Tibial nerve (tissue), 4 donors: ENCODE measurements around the gene NCBP2L. TPM values are rescaled to one million over a fixed set of nuclear protein-coding genes. Genes with fewer than 3 reads are reported as not detected.

Experiments used
- DNase-seq, 2 donors: peaks; one replicate each; pipeline ENCODE4 v3.0.0-alpha.2; 2019; ENCODE audit warnings: low spot score in 2 of 2
- H3K27ac ChIP-seq, 4 donors: fragments of 200-600 bp; sonication (generic) in 3 of 4; one replicate each; pipeline ENCODE4 v1.5.1; 2017 to 2019; ENCODE audit warnings: mild to moderate bottlenecking in 1 of 4
- H3K27me3 ChIP-seq, 2 donors: fragments of 200-600 bp; sonication (generic) in 1 of 2; one replicate each; pipeline versions ENCODE4 v1.5.1 to v1.6.0; 2017 to 2019
- H3K36me3 ChIP-seq, 3 donors: fragments of 200-600 bp; sonication (generic); one replicate each; pipeline ENCODE4 v1.5.1; 2018 to 2019
- H3K4me1 ChIP-seq, 4 donors: fragments of 200-600 bp; sonication (generic) in 3 of 4; one replicate each; pipeline ENCODE4 v1.5.1; 2017 to 2019
- H3K4me3 ChIP-seq, 4 donors: fragments of 200-600 bp; sonication (generic) in 3 of 4; one replicate each; pipeline ENCODE4 v1.5.1; 2017 to 2019; ENCODE audit warnings: mild to moderate bottlenecking in 1 of 4, moderate library complexity in 1 of 4
- H3K9me3 ChIP-seq, 4 donors: fragments of 200-600 bp; sonication (generic) in 3 of 4; one replicate each; pipeline ENCODE4 v1.5.1; 2017 to 2019
- EP300 ChIP-seq, 2 donors: sonication (generic); formaldehyde crosslinking; IDR thresholded peaks; one replicate each; pipeline ENCODE4 v1.6.1; 2017; ENCODE audit warnings: antibody characterized with exemption in 2 of 2, mild to moderate bottlenecking in 1 of 2
- POLR2A ChIP-seq, 2 donors: fragments of 450-650 bp; IDR thresholded peaks; one replicate each; pipeline ENCODE4 v1.6.1; 2017; ENCODE audit warnings: antibody characterized with exemption in 2 of 2, mild to moderate bottlenecking in 2 of 2, moderate library complexity in 2 of 2
- WGBS, 2 donors: methylation state at CpG; one replicate each; pipeline ENCODE4 v1.1.5; 2018; 5-methylcytosine and 5-hydroxymethylcytosine counted together
- total RNA-seq, 4 donors: library from RNA; depleted of rRNA; stranded (reverse); fragments of >200 nt; gene quantifications; one replicate each; pipeline ENCODE4 v1.1.0, GENCODE V29; 2016
- TF ChIP-seq, protein P1 (sequence below), 5 experiments: fragments of 200-600 bp in 3 of 5; fragments of 450-650 bp in 2 of 5; sonication (generic) in 3 of 5; IDR thresholded peaks; one replicate each; pipeline ENCODE4 v1.5.1; 2016 to 2019; ENCODE audit warnings: antibody characterized with exemption in 5 of 5, mild to moderate bottlenecking in 3 of 5, moderate library complexity in 2 of 5

NCBP2L gene
- total RNA-seq, 4 donors from 2014 or later = not detected

DNA sequence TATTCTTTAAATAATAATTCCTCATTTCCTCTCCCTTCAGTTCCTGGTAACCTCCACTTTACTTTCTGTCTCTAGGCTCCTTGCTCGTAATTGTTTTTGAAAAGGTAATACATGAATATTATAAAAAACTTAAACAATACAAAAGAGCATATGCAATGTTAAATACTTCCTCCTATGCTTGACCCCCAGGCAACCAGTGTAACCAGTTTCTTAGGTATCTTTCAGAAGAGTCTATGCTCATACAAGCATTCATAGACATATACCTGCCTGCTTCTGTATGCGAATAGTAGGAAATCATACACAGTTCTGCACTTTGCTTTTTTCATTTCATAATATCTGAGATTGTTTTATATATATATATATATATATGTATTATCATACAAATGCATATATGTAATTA, 45.5 kb downstream of the NCBP2L start:
- no peaks in the 10 kb centered on the region for H3K27me3 ChIP-seq
- peaks cover 0 to 9% (median 3%) of the 10 kb centered on the region in 4 donors for H3K9me3 ChIP-seq
- no peak for DNase-seq
- 83 to 85% methylated on average over 2 of the region's 2 CpGs for WGBS, 2 donors
- TF ChIP-seq POLR2A (IDR thresholded peaks at IDR 0.05) (no peak), EP300 (IDR thresholded peaks at IDR 0.05) (no peak)
- TF ChIP-seq, protein P1, sequence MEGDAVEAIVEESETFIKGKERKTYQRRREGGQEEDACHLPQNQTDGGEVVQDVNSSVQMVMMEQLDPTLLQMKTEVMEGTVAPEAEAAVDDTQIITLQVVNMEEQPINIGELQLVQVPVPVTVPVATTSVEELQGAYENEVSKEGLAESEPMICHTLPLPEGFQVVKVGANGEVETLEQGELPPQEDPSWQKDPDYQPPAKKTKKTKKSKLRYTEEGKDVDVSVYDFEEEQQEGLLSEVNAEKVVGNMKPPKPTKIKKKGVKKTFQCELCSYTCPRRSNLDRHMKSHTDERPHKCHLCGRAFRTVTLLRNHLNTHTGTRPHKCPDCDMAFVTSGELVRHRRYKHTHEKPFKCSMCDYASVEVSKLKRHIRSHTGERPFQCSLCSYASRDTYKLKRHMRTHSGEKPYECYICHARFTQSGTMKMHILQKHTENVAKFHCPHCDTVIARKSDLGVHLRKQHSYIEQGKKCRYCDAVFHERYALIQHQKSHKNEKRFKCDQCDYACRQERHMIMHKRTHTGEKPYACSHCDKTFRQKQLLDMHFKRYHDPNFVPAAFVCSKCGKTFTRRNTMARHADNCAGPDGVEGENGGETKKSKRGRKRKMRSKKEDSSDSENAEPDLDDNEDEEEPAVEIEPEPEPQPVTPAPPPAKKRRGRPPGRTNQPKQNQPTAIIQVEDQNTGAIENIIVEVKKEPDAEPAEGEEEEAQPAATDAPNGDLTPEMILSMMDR (IDR thresholded peaks at IDR 0.05) = no peak
- H3K36me3 ChIP-seq = no peaks in the 10 kb centered on the region
- H3K27ac ChIP-seq = no peak overlapping the region
- peaks cover 0 to 4% (median 0%) of the 10 kb centered on the region in 4 donors for H3K4me1 ChIP-seq
- no peak overlapping the region for H3K4me3 ChIP-seq

DNA sequence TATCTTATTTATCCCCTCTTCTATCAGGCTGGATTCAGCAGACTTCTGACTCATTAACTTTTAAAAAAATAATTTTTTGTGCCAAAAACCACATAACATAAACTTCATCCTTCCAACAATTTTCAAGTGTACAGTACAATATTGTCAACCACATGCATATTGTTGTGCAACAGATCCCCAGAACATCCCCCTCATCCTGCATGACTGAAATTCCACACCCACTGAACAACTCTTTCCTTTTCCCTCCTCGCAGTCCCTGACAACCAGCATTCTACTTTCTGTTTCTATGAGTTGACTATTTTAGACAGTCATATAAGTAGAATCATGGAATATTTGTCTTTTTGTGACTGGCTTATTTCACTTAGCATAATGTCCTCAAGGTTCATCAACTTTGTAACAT, 45.9 kb downstream of the NCBP2L start:
- no peak overlapping the region for H3K4me3 ChIP-seq
- peaks cover 0 to 1% of the 10 kb centered on the region in 2 donors for H3K27me3 ChIP-seq
- peaks cover 0 to 8% (median 3%) of the 10 kb centered on the region in 4 donors for H3K9me3 ChIP-seq
- no peak for TF ChIP-seq POLR2A (IDR thresholded peaks at IDR 0.05)
- peak in 1 of 2 donors; percentile 44 for TF ChIP-seq EP300 (IDR thresholded peaks at IDR 0.05)
- WGBS, 2 donors = 0 to 26% methylated on average over 1 of the region's 1 CpG
- no peaks in the 10 kb centered on the region for H3K36me3 ChIP-seq
- peaks cover 0 to 7% (median 0%) of the 10 kb centered on the region in 4 donors for H3K4me1 ChIP-seq
- DNase-seq = no peak
- peak overlapping the region in 1 of 4 donors; percentile 44 for H3K27ac ChIP-seq

GRCh38 chrX:107825698-107826237, 48.2 kb downstream of the NCBP2L start, which contains the start of gene MID2:
MID2 (plus strand) TSS chrX:107825866; CDS start chrX:107826427, 561 bp downstream.
- 3 to 52% methylated on average over 6 to 19 of the region's 32 CpGs for WGBS, 2 donors
- peaks cover 0 to 11% of the 10 kb centered on the region in 2 donors for H3K27me3 ChIP-seq
- H3K9me3 ChIP-seq = no peaks in the 10 kb centered on the region
- peak within 1 kb of the TSS; percentile 28 to 64 (median 48) for H3K4me3 ChIP-seq
- no peaks in the 10 kb centered on the region for H3K36me3 ChIP-seq
- H3K27ac ChIP-seq = peak within 1 kb of the TSS; percentile 82 to 94 (median 89)
- DNase-seq = peak; percentile 14 to 25
- TF ChIP-seq EP300 (IDR thresholded peaks at IDR 0.05) = no peak
- peak in 1 of 2 donors; percentile 14 for TF ChIP-seq POLR2A (IDR thresholded peaks at IDR 0.05)
- peaks cover 0 to 9% (median 0%) of the 10 kb centered on the region in 4 donors for H3K4me1 ChIP-seq

GRCh38 chrX:107826238-107827029, 48.9 kb downstream of the NCBP2L start:
- Histone ChIP-seq H3K27ac (peak overlapping the region; percentile 82 to 94 (median 89)), H3K27me3 (peaks cover 0 to 11% of the 10 kb centered on the region in 2 donors), H3K4me3 (peak overlapping the region; percentile 28 to 64 (median 48)), H3K4me1 (peaks cover 0 to 9% (median 0%) of the 10 kb centered on the region in 4 donors), H3K36me3 (no peaks in the 10 kb centered on the region), H3K9me3 (no peaks in the 10 kb centered on the region)
- WGBS, 2 donors = 0 to 33% methylated on average over 1 to 30 of the region's 100 CpGs
- DNase-seq = peak; percentile 7 to 13
- no peak for TF ChIP-seq POLR2A (IDR thresholded peaks at IDR 0.05)
- TF ChIP-seq, protein P1 (IDR thresholded peaks at IDR 0.05) = no peak
- TF ChIP-seq EP300 (IDR thresholded peaks at IDR 0.05) = no peak

DNA sequence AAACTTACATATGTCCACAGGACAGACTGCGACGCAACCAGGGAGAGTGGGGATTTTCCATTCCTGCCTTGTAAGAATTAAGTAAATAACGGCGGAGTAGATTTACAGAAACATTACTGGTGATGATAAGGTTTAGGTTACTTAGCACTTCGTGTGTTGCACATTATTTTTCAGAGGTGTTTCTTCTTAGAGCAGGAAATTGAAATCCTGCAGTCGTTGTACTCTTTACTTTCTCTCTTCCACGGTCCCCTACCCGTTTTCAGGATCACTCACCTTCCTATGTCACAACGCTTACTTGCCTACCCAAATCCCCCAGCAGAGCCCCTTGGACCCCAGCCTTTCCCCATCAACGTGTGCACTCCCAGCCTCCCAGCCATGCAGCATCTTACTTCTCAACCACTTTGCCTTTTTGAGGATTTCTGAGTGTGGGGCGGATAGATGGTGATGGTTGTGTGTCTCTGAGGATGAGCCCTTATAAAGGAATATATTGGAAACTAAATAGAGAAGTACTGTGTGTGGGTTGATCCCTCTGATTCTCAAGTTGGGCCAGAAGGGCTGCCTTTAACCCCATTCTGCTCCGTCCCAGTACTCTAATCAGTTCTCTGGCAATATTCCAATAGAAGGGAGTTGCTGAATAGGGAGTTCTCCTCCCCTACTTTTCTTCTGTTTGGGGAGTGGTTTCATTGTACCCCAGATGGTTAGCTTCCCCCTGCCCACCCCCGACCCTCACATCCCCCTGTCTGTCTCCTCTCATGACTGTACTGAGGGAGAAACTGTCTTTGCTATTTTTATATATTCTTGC, 49.7 kb downstream of the NCBP2L start:
- Histone ChIP-seq H3K4me3 (peak overlapping the region; percentile 28 to 64 (median 48)), H3K4me1 (peaks cover 0 to 9% (median 0%) of the 10 kb centered on the region in 4 donors), H3K36me3 (no peaks in the 10 kb centered on the region), H3K9me3 (no peaks in the 10 kb centered on the region), H3K27me3 (peaks cover 0 to 11% of the 10 kb centered on the region in 2 donors), H3K27ac (peak overlapping the region; percentile 82 to 94 (median 89))
- WGBS, 2 donors = 7 to 37% methylated on average over 11 to 13 of the region's 13 CpGs
- TF ChIP-seq EP300 (IDR thresholded peaks at IDR 0.05) = no peak
- no peak for TF ChIP-seq POLR2A (IDR thresholded peaks at IDR 0.05)
- TF ChIP-seq, protein P1 (IDR thresholded peaks at IDR 0.05) = no peak
- DNase-seq = no peak
